CD14-positive monocyte (primary cell): Measurements from ENCODE around the gene CXXC5. TPM values are rescaled to one million over a fixed set of nuclear protein-coding genes. Genes with fewer than 3 reads are reported as not detected.

Source experiments
- DNase-seq, 3 donors: peaks; one replicate each; pipeline ENCODE4 v3.0.0-alpha.2; 2011 to 2022
- H2AFZ ChIP-seq: 2 replicates; pipeline ENCODE4 v1.6.0; 2012; ENCODE audit warnings: mild to moderate bottlenecking, low read depth, low read length, inconsistent platforms; ENCODE audit not compliant: insufficient read depth, poor library complexity, severe bottlenecking
- H3K27ac ChIP-seq, 2 donors: 1 replicate in 1 of 2; 2 replicates in 1 of 2; pipeline ENCODE4 v1.5.1; 2012 to 2013; ENCODE audit warnings: low read length in 2 of 2, control low read depth in 1 of 2, inconsistent platforms in 1 of 2, low read depth in 1 of 2, mild to moderate bottlenecking in 1 of 2
- H3K27me3 ChIP-seq, 2 donors: one replicate each; pipeline versions ENCODE4 v1.6.0 to v1.6.1; 2011 to 2013; ENCODE audit warnings: low read length in 2 of 2; ENCODE audit not compliant: control insufficient read depth in 2 of 2, insufficient read depth in 2 of 2
- H3K36me3 ChIP-seq, 2 donors: replicated peaks in 1 of 2; 1 replicate in 1 of 2; 2 replicates in 1 of 2; pipeline versions ENCODE4 v1.5.1 to v1.6.1; 2012 to 2013; ENCODE audit warnings: low read length in 2 of 2, control low read depth in 1 of 2, inconsistent platforms in 1 of 2, mild to moderate bottlenecking in 1 of 2; ENCODE audit not compliant: insufficient read depth in 2 of 2, control insufficient read depth in 1 of 2
- H3K4me1 ChIP-seq, 2 donors: 1 replicate in 1 of 2; 2 replicates in 1 of 2; pipeline versions ENCODE4 v1.5.1 to v1.6.1; 2012 to 2013; ENCODE audit warnings: low read length in 2 of 2, control low read depth in 1 of 2, inconsistent platforms in 1 of 2, mild to moderate bottlenecking in 1 of 2, moderate library complexity in 1 of 2; ENCODE audit not compliant: insufficient read depth in 2 of 2, control insufficient read depth in 1 of 2
- H3K4me2 ChIP-seq: replicated peaks from 2 replicates; pipeline ENCODE3; 2012; ENCODE audit warnings: low read length, moderate library complexity, mild to moderate bottlenecking; ENCODE audit not compliant: poor library complexity, severe bottlenecking; ENCODE audit errors: extremely low read depth
- H3K4me3 ChIP-seq, 3 experiments: fragments of 200-600 bp in 1 of 3; sonication (generic) in 1 of 3; replicated peaks in 1 of 3; 1 replicate in 2 of 3; 2 replicates in 1 of 3; pipeline ENCODE4 v1.5.1; 2011 to 2013; ENCODE audit warnings: low read length in 3 of 3, mild to moderate bottlenecking in 3 of 3, control low read depth in 2 of 3, low read depth in 2 of 3, inconsistent platforms in 1 of 3, moderate library complexity in 1 of 3
- H3K79me2 ChIP-seq: 2 replicates; pipeline ENCODE4 v1.6.0; 2012; ENCODE audit warnings: mild to moderate bottlenecking, control low read depth, inconsistent platforms, low read length, moderate library complexity; ENCODE audit not compliant: insufficient read depth
- H3K9ac ChIP-seq: 2 replicates; pipeline ENCODE4 v1.6.0; 2017; ENCODE audit warnings: low read length, mild to moderate bottlenecking; ENCODE audit not compliant: insufficient read depth, poor library complexity, severe bottlenecking
- H3K9me3 ChIP-seq, 2 donors: replicated peaks in 1 of 2; 1 replicate in 1 of 2; 2 replicates in 1 of 2; pipeline versions ENCODE4 v1.5.1 to v1.6.1; 2012 to 2013; ENCODE audit warnings: low read length in 2 of 2, control low read depth in 1 of 2; ENCODE audit not compliant: control insufficient read depth in 1 of 2, insufficient read depth in 1 of 2
- H4K20me1 ChIP-seq: 2 replicates; pipeline ENCODE4 v1.6.0; 2012; ENCODE audit warnings: mild to moderate bottlenecking, low read length, control low read depth, moderate library complexity; ENCODE audit not compliant: insufficient read depth
- H3K27ac Mint-ChIP-seq, 7 donors: one replicate each; pipeline ENCODE4 v1.8.0; 2020; ENCODE audit warnings: mild to moderate bottlenecking in 7 of 7, mixed read lengths in 7 of 7, moderate library complexity in 6 of 7, inconsistent platforms in 2 of 7
- H3K27me3 Mint-ChIP-seq, 3 donors: one replicate each; pipeline ENCODE4 v1.8.0; 2021 to 2022; ENCODE audit warnings: low read depth in 3 of 3, mild to moderate bottlenecking in 3 of 3, mixed read lengths in 3 of 3, moderate library complexity in 3 of 3, inconsistent platforms in 1 of 3
- H3K36me3 Mint-ChIP-seq, 2 donors: one replicate each; pipeline ENCODE4 v1.8.0; 2020; ENCODE audit warnings: mixed read lengths in 2 of 2, inconsistent platforms in 1 of 2, mild to moderate bottlenecking in 1 of 2
- H3K4me1 Mint-ChIP-seq: one replicate; pipeline ENCODE4 v1.8.0; 2020; ENCODE audit warnings: mild to moderate bottlenecking, mixed read lengths
- H3K4me3 Mint-ChIP-seq, 2 donors: one replicate each; pipeline ENCODE4 v1.8.0; 2020; ENCODE audit warnings: mild to moderate bottlenecking in 2 of 2, mixed read lengths in 2 of 2, moderate library complexity in 1 of 2
- H3K9me3 Mint-ChIP-seq, 7 donors: one replicate each; pipeline ENCODE4 v1.8.0; 2020 to 2022; ENCODE audit warnings: mixed read lengths in 7 of 7, mild to moderate bottlenecking in 6 of 7, moderate library complexity in 6 of 7, inconsistent platforms in 2 of 7
- WGBS: methylation state at CpG from one replicate; pipeline ENCODE4 v1.1.5; 2013; ENCODE audit warnings: missing lambda C conversion rate; ENCODE audit not compliant: insufficient coverage; 5-methylcytosine and 5-hydroxymethylcytosine counted together
- intact Hi-C, 2 donors: fragments of 100-400 bp; cut with micrococcal nuclease; formaldehyde crosslinking; loops; one replicate each; pipeline versions ENCODE4 v1.15.0 to v1.15.1; 2023
- polyA plus RNA-seq, 3 donors: library from polyadenylated mRNA; depleted of rRNA in 1 of 3; unstranded in 2 of 3; stranded (reverse) in 1 of 3; fragments of 300-500 nt in 2 of 3; fragments of >200 nt in 1 of 3; fragmentation: Illumina TruSeq in 2 of 3; gene quantifications; 1 replicate in 2 of 3; 2 replicates in 1 of 3; pipeline ENCODE4 v1.2.3, GENCODE V29; 2012 to 2021
- TF ChIP-seq, protein P1 (sequence below): fragments of 200-600 bp; IDR thresholded peaks from one replicate; pipeline ENCODE4 v1.8.0; 2022; ENCODE audit warnings: antibody characterized with exemption, mild to moderate bottlenecking

The CXXC5 gene
- polyA plus RNA-seq, 3 donors: 22.4 to 37.2 (median 33.7) TPM

DNA sequence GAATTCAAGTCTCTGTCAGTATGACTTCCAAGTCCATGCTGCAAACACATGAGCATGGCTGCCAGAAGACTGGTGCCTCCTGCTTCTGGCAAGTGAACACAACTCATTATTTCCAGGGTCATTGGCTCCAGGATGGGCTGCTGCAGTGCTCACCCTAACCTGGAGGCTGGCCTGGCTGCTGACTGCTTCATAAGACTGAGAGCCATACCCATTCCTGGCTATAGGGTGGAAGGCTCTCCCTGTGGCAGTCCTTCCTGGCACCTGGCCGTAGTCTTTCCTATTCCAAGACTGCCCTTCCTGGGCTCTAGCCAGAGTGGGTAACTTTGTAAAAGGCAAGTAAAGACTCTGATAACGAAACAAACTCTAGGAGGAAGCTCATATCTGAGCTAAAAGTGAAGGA is 51.2 kb downstream of the CXXC5 start:
- Histone ChIP-seq H3K9ac (no peak overlapping the region), H3K4me1 (peaks cover 16 to 19% of the 10 kb centered on the region in 2 donors), H3K4me2 (no peak overlapping the region), H4K20me1 (no peaks in the 10 kb centered on the region), H2AFZ (no peak overlapping the region), H3K9me3 (peaks cover 0 to 7% of the 10 kb centered on the region in 2 donors), H3K36me3 (no peaks in the 10 kb centered on the region), H3K27ac (no peak overlapping the region), H3K79me2 (no peaks in the 10 kb centered on the region), H3K4me3 (no peak overlapping the region), H3K27me3 (peaks cover 20 to 69% of the 10 kb centered on the region in 2 donors)
- peaks cover 28% of the 10 kb centered on the region for H3K4me1 Mint-ChIP-seq
- H3K36me3 Mint-ChIP-seq: peaks cover 4 to 9% of the 10 kb centered on the region in 2 donors
- WGBS: no CpG with 5 or more reads among the region's 2 CpGs
- peaks cover 76 to 98% (median 87%) of the 10 kb centered on the region in 3 donors for H3K27me3 Mint-ChIP-seq
- no peak for DNase-seq
- peaks cover 0 to 10% (median 3%) of the 10 kb centered on the region in 7 donors for H3K9me3 Mint-ChIP-seq
- peak overlapping the region in 1 of 2 donors; percentile 81 for H3K4me3 Mint-ChIP-seq
- intact Hi-C loops: no loop called here
- no peak overlapping the region for H3K27ac Mint-ChIP-seq
- TF ChIP-seq, protein P1, sequence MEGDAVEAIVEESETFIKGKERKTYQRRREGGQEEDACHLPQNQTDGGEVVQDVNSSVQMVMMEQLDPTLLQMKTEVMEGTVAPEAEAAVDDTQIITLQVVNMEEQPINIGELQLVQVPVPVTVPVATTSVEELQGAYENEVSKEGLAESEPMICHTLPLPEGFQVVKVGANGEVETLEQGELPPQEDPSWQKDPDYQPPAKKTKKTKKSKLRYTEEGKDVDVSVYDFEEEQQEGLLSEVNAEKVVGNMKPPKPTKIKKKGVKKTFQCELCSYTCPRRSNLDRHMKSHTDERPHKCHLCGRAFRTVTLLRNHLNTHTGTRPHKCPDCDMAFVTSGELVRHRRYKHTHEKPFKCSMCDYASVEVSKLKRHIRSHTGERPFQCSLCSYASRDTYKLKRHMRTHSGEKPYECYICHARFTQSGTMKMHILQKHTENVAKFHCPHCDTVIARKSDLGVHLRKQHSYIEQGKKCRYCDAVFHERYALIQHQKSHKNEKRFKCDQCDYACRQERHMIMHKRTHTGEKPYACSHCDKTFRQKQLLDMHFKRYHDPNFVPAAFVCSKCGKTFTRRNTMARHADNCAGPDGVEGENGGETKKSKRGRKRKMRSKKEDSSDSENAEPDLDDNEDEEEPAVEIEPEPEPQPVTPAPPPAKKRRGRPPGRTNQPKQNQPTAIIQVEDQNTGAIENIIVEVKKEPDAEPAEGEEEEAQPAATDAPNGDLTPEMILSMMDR: no peak

DNA sequence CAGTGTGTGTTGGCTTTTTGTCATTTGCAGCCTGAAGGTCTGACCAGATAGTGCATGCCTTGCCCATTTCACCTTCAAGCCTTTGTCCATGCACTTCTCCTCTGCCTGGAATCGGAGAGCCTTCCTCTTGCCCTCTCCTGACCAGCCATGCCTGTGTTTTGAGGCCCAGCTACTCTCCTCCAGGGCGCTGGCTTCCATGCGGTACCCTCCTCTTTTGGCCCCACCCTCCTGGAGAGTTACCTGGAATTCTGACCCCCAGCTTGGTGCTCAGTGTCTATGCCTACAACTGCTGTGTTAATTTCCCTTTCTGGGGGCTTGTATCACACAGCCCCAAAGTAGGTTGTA is 52.5 kb downstream of the CXXC5 start:
- Histone ChIP-seq H3K4me1 (peaks cover 16 to 19% of the 10 kb centered on the region in 2 donors), H4K20me1 (no peaks in the 10 kb centered on the region), H3K9me3 (peaks cover 0 to 7% of the 10 kb centered on the region in 2 donors), H3K27ac (no peak overlapping the region), H3K9ac (no peak overlapping the region), H2AFZ (no peak overlapping the region), H3K4me3 (no peak overlapping the region), H3K4me2 (no peak overlapping the region), H3K27me3 (peaks cover 20 to 71% of the 10 kb centered on the region in 2 donors), H3K36me3 (no peaks in the 10 kb centered on the region), H3K79me2 (no peaks in the 10 kb centered on the region)
- DNase-seq: no peak
- 100% methylated on average over 2 of the region's 3 CpGs for WGBS
- Mint-ChIP-seq H3K27me3 (peaks cover 74 to 98% (median 81%) of the 10 kb centered on the region in 3 donors), H3K4me3 (peak overlapping the region in 1 of 2 donors; percentile 51), H3K9me3 (peaks cover 0 to 10% (median 3%) of the 10 kb centered on the region in 7 donors), H3K27ac (no peak overlapping the region), H3K4me1 (peaks cover 28% of the 10 kb centered on the region), H3K36me3 (peaks cover 4 to 8% of the 10 kb centered on the region in 2 donors)
- TF ChIP-seq, protein P1: no peak
- intact Hi-C loops: no loop called here
